Heart left ventricle (tissue), 16 donors: ENCODE data around the gene LKAAEAR1. TPM values are rescaled to one million over a fixed set of nuclear protein-coding genes. Genes with fewer than 3 reads are reported as not detected.

Experiments
- ATAC-seq, 4 donors: fragments of 200-7000 bp; cut with Tn5 transposase; one replicate each; pipeline ENCODE4 v1.9.1; 2020 to 2022; ENCODE audit warnings: moderate library complexity in 4 of 4, mild to moderate bottlenecking in 3 of 4, moderate number of reproducible peaks in 1 of 4
- DNase-seq, 5 donors: peaks; one replicate each; pipeline ENCODE4 v3.0.0-alpha.2; 2020
- H3K27ac ChIP-seq, 12 donors: fragments of 200-600 bp; sonication (generic) in 4 of 12; one replicate each; pipeline versions ENCODE4 v1.5.0 to v1.8.0; 2016 to 2022; ENCODE audit warnings: mild to moderate bottlenecking in 2 of 12
- H3K27me3 ChIP-seq, 9 donors: fragments of 200-600 bp; sonication (generic) in 2 of 9; one replicate each; pipeline versions ENCODE4 v1.5.1 to v1.8.0; 2016 to 2022; ENCODE audit warnings: mild to moderate bottlenecking in 3 of 9
- H3K36me3 ChIP-seq, 9 donors: fragments of 200-600 bp; sonication (generic) in 2 of 9; one replicate each; pipeline versions ENCODE4 v1.5.0 to v1.8.0; 2018 to 2022; ENCODE audit warnings: mild to moderate bottlenecking in 2 of 9
- H3K4me1 ChIP-seq, 12 donors: fragments of 200-600 bp; sonication (generic) in 4 of 12; one replicate each; pipeline versions ENCODE4 v1.5.0 to v1.8.0; 2016 to 2022; ENCODE audit warnings: mild to moderate bottlenecking in 3 of 12
- H3K4me3 ChIP-seq, 12 donors: fragments of 200-600 bp; sonication (generic) in 4 of 12; one replicate each; pipeline versions ENCODE4 v1.5.0 to v1.8.0; 2017 to 2022; ENCODE audit warnings: mild to moderate bottlenecking in 9 of 12, moderate library complexity in 4 of 12
- H3K9me3 ChIP-seq, 12 donors: fragments of 200-600 bp; sonication (generic) in 4 of 12; one replicate each; pipeline versions ENCODE4 v1.5.0 to v1.8.0; 2016 to 2022; ENCODE audit warnings: mild to moderate bottlenecking in 1 of 12
- CTCF ChIP-seq, 12 donors: fragments of 200-600 bp; sonication (generic) in 4 of 12; IDR thresholded peaks; one replicate each; pipeline versions ENCODE4 v1.5.0 to v1.8.0; 2018 to 2022; ENCODE audit warnings: antibody characterized with exemption in 12 of 12, mild to moderate bottlenecking in 5 of 12
- POLR2A ChIP-seq, 2 donors: fragments of 450-650 bp; IDR thresholded peaks; one replicate each; pipeline ENCODE4 v1.6.1; 2017; ENCODE audit warnings: antibody characterized with exemption in 2 of 2, mild to moderate bottlenecking in 2 of 2, moderate library complexity in 2 of 2
- WGBS, 4 donors: extraction: QIAGEN DNeasy Blood & Tissue Kit in 2 of 4; methylation state at CpG; one replicate each; pipeline versions ENCODE4 v1.1.5 to v1.1.7; 2013 to 2018; 5-methylcytosine and 5-hydroxymethylcytosine counted together
- intact Hi-C, 10 donors: fragments of 100-400 bp; cut with DNase I; formaldehyde crosslinking; loops; one replicate each; pipeline versions ENCODE4 v1.11.1 to v1.14.2; 2022
- polyA plus RNA-seq, 2 donors: library from polyadenylated mRNA; stranded (reverse); fragments of 200-250 nt; gene quantifications; one replicate each; pipeline ENCODE4 v1.2.3, GENCODE V29; 2013
- total RNA-seq, 9 donors: library from RNA; depleted of rRNA in 2 of 9; stranded (reverse); fragments of >200 nt in 2 of 9; fragmentation: NEBNext Ultra II Directional in 3 of 9; extraction: Animal tissue kit (Norgen Biotek cat#: 25700) in 3 of 9; gene quantifications; one replicate each; pipeline versions ENCODE4 v1.1.0 to v1.2.4, GENCODE V29; 2016 to 2023
- donor health status: ischemic (EF 13 %, LVEDD 7.1; RV severe dilation, severe dysfunction).
- donor health status: healthy with polysubstance abuse.
- donor health status: DM: no; HTN: yes; CAD: no.
- donor health status: DM: no; HTN: no; CAD: no.
- donor health status: ischemic (EF 25% LVEDD 6.9; RV normal size, moderate dysfunction).
- donor health status: ischemic (EF 25% LVEDD 5.7; RV mildly dilated, moderate dysfunction).
- donor health status: healthy.
- donor health status: DM: yes; HTN: yes; CAD: no.
- donor health status: ischemic (EF 35%, LVEDD 5.7; RV mildly dilated, moderate dysfunction).
- donor health status: nonischemic (EF 11% LVEDD 7.7; RV severe dilation, severe dysfunction).
- donor health status: DM: yes; HTN: yes; CAD: no.
- donor health status: PGD.
- donor health status: ischemic (EF 29% LVEDD 5.4; RV normal size, mild dysfunction).
- donor health status: nonischemic (EF 23%, LVEDD 6.1; RV moderate dilation, normal function).

Gene LKAAEAR1
- total and polyA plus RNA-seq, 11 donors = not detected

- Histone ChIP-seq H3K9me3 (no peaks in the 10 kb centered on the region), H3K27me3 (no peaks in the 10 kb centered on the region), H3K36me3 (no peaks in the 10 kb centered on the region), H3K4me3 (peak overlapping the region in 10 of 12 donors; percentile 83 to 99 (median 92)), H3K4me1 (peaks cover 6 to 43% (median 20%) of the 10 kb centered on the region in 12 donors), H3K27ac (peak overlapping the region in 10 of 12 donors; percentile 75 to 89 (median 86))
- peak in 1 of 4 donors; percentile 3 for ATAC-seq
- TF ChIP-seq CTCF (IDR thresholded peaks at IDR 0.05) = no peak
- TF ChIP-seq POLR2A (IDR thresholded peaks at IDR 0.05) = no peak
- 26 to 40% (median 30%) methylated on average over 11 to 12 of the region's 12 CpGs for WGBS, 4 donors
- DNase-seq = no peak
- intact Hi-C loops = loop anchor here in 2 of 10 donors (5.0 to 10.0 kb wide), 2 partner anchors 82 to 169 kb away; partner anchors contain the start of genes DNAJC5 (in 1 of the 2) and PRPF6 (in 1 of the 2)
Measured at GRCh38 chr20:64064145-64064698, 20.0 kb downstream of the LKAAEAR1 start.

GRCh38 chr20:64063389-64064144, 20.6 kb downstream of the LKAAEAR1 start:
- Histone ChIP-seq H3K4me1 (peaks cover 6 to 43% (median 20%) of the 10 kb centered on the region in 12 donors), H3K4me3 (peak overlapping the region; percentile 68 to 99 (median 92)), H3K9me3 (no peaks in the 10 kb centered on the region), H3K27ac (peak overlapping the region; percentile 59 to 89 (median 85)), H3K27me3 (no peaks in the 10 kb centered on the region), H3K36me3 (no peaks in the 10 kb centered on the region)
- intact Hi-C loops = loop anchor here in 2 of 10 donors (5.0 to 10.0 kb wide), 2 partner anchors 81 to 169 kb away; partner anchors contain the start of genes DNAJC5 (in 1 of the 2) and PRPF6 (in 1 of the 2)
- peak in 3 of 4 donors; percentile 4 to 35 (median 25) for ATAC-seq
- DNase-seq = peak in 2 of 5 donors; percentile 50 to 73
- no peak for TF ChIP-seq CTCF (IDR thresholded peaks at IDR 0.05)
- no peak for TF ChIP-seq POLR2A (IDR thresholded peaks at IDR 0.05)
- WGBS, 4 donors = 2 to 4% (median 2%) methylated on average over 32 to 51 of the region's 51 CpGs

GRCh38 chr20:64062596-64063388, 21.4 kb downstream of the LKAAEAR1 start, which contains the start of gene TCEA2:
TSS of gene TCEA2 (plus strand) at chr20:64063198. CDS start at chr20:64063313, 115 bp downstream.
- Histone ChIP-seq H3K4me1 (peaks cover 6 to 48% (median 24%) of the 10 kb centered on the region in 12 donors), H3K4me3 (peak within 1 kb of the TSS; percentile 68 to 99 (median 92)), H3K36me3 (no peaks in the 10 kb centered on the region), H3K9me3 (no peaks in the 10 kb centered on the region), H3K27me3 (no peaks in the 10 kb centered on the region), H3K27ac (peak within 1 kb of the TSS; percentile 59 to 89 (median 85))
- TF ChIP-seq POLR2A (IDR thresholded peaks at IDR 0.05) = peak in 1 of 2 donors; percentile 90
- TF ChIP-seq CTCF (IDR thresholded peaks at IDR 0.05) = no peak
- intact Hi-C loops = loop anchor here in 2 of 10 donors (5.0 to 10.0 kb wide), 2 partner anchors 80 to 168 kb away; partner anchors contain the start of genes DNAJC5 (in 1 of the 2) and PRPF6 (in 1 of the 2)
- peak; percentile 97 to 99 (median 98) for DNase-seq
- 6 to 20% (median 8%) methylated on average over 27 to 85 of the region's 85 CpGs for WGBS, 4 donors
- ATAC-seq = peak; percentile 95 to 98 (median 95)
